Gastrocnemius medialis (tissue), 4 donors: ENCODE measurements around the gene PCDHGA10. TPM values are rescaled to one million over a fixed set of nuclear protein-coding genes. Genes with fewer than 3 reads are reported as not detected.
A peak's percentile ranks its signal among the peaks of the same experiment; 100 is the strongest.
"Not testable (repeated sequence)": the region's sequence is repeated elsewhere in the genome, so short reads cannot be mapped to it uniquely, and the experiment has no call there.

Source experiments
- ATAC-seq, 2 donors: fragments of 150-250 bp; one replicate each; pipeline ENCODE4 v1.9.1; 2016
- DNase-seq, 2 donors: peaks; one replicate each; pipeline ENCODE4 v3.0.0-alpha.2; 2019
- H3K27ac ChIP-seq, 4 donors: fragments of 200-600 bp; sonication (generic); 1 replicate in 1 of 4; 2 replicates in 3 of 4; pipeline ENCODE4 v1.5.1; 2016 to 2018; ENCODE audit warnings: mild to moderate bottlenecking in 2 of 4, moderate library complexity in 1 of 4
- H3K27me3 ChIP-seq, 3 donors: fragments of 200-600 bp; sonication (generic) in 2 of 3; 1 replicate in 1 of 3; 2 replicates in 2 of 3; pipeline versions ENCODE4 v1.5.1 to v1.6.0; 2016 to 2019; ENCODE audit warnings: mild to moderate bottlenecking in 1 of 3, moderate library complexity in 1 of 3
- H3K36me3 ChIP-seq, 2 donors: fragments of 200-600 bp; sonication (generic) in 1 of 2; one replicate each; pipeline ENCODE4 v1.5.1; 2017 to 2018
- H3K4me1 ChIP-seq, 2 donors: fragments of 200-600 bp; sonication (generic) in 1 of 2; one replicate each; pipeline ENCODE4 v1.5.1; 2016 to 2017; ENCODE audit warnings: mild to moderate bottlenecking in 2 of 2
- H3K4me3 ChIP-seq, 4 donors: fragments of 200-600 bp; sonication (generic) in 3 of 4; 1 replicate in 1 of 4; 2 replicates in 3 of 4; pipeline ENCODE4 v1.5.1; 2016 to 2019; ENCODE audit warnings: mild to moderate bottlenecking in 2 of 4
- H3K9me3 ChIP-seq, 3 donors: fragments of 200-600 bp; sonication (generic) in 2 of 3; 1 replicate in 1 of 3; 2 replicates in 2 of 3; pipeline ENCODE4 v1.5.1; 2016 to 2019
- POLR2A ChIP-seq, 2 donors: fragments of 450-650 bp; IDR thresholded peaks; one replicate each; pipeline ENCODE4 v1.6.1; 2017; ENCODE audit warnings: antibody characterized with exemption in 2 of 2, mild to moderate bottlenecking in 2 of 2, moderate library complexity in 2 of 2
- in situ Hi-C, 4 donors: fragments of 200-750 bp; cut with MboI; loops; one replicate each; pipeline versions ENCODE4 v1.15.0 to v1.8.0; 2017; ENCODE audit warnings: low sequenced_read_pairs in 4 of 4
- intact Hi-C: fragments of 100-400 bp; cut with DNase I; formaldehyde crosslinking; loops from one replicate; pipeline ENCODE4 v1.15.1; 2023; ENCODE audit warnings: low total_unique reads
- total RNA-seq, 4 donors: library from RNA; depleted of rRNA; stranded (reverse); fragments of >200 nt; gene quantifications; one replicate each; pipeline versions ENCODE4 v1.1.0 to v1.2.3, GENCODE V29; 2016
- TF ChIP-seq, protein P1 (sequence below), 5 experiments: fragments of 450-650 bp in 3 of 5; fragments of 200-600 bp in 2 of 5; sonication (generic) in 2 of 5; IDR thresholded peaks in 4 of 5; conservative IDR thresholded peaks in 1 of 5; 1 replicate in 4 of 5; 2 replicates in 1 of 5; pipeline ENCODE4 v1.5.1; 2016 to 2019; ENCODE audit warnings: antibody characterized with exemption in 5 of 5, mild to moderate bottlenecking in 3 of 5, moderate library complexity in 3 of 5

The PCDHGA10 gene
- total RNA-seq, 4 donors from 2014 or later, result 0.80 to 2.4 (median 1.2) TPM

DNA sequence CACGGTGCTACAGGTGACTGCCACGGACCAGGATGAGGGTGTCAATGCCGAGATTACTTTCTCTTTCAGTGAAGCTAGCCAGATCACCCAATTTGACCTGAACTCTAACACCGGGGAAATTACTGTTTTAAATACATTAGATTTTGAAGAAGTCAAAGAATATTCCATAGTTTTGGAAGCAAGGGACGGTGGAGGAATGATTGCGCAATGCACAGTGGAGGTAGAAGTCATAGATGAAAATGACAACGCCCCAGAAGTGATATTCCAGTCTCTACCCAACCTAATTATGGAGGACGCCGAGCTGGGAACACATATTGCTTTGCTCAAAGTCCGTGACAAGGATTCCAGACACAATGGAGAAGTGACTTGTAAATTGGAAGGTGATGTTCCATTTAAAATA lies 24.1 kb upstream of the PCDHGA10 start:
- H3K27ac ChIP-seq, result no peak overlapping the region
- peaks cover 0 to 5% (median 5%) of the 10 kb centered on the region in 3 donors for H3K9me3 ChIP-seq
- H3K4me3 ChIP-seq, result peak overlapping the region in 1 of 4 donors; percentile 20
- DNase-seq (no peak), ATAC-seq (no peak)
- peaks cover 0 to 11% (median 2%) of the 10 kb centered on the region in 3 donors for H3K27me3 ChIP-seq
- in situ Hi-C loops (no loop called here), intact Hi-C loops (no loop called here)
- TF ChIP-seq, protein P1, sequence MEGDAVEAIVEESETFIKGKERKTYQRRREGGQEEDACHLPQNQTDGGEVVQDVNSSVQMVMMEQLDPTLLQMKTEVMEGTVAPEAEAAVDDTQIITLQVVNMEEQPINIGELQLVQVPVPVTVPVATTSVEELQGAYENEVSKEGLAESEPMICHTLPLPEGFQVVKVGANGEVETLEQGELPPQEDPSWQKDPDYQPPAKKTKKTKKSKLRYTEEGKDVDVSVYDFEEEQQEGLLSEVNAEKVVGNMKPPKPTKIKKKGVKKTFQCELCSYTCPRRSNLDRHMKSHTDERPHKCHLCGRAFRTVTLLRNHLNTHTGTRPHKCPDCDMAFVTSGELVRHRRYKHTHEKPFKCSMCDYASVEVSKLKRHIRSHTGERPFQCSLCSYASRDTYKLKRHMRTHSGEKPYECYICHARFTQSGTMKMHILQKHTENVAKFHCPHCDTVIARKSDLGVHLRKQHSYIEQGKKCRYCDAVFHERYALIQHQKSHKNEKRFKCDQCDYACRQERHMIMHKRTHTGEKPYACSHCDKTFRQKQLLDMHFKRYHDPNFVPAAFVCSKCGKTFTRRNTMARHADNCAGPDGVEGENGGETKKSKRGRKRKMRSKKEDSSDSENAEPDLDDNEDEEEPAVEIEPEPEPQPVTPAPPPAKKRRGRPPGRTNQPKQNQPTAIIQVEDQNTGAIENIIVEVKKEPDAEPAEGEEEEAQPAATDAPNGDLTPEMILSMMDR (IDR thresholded peaks at IDR 0.05 in 4 of 5, conservative IDR thresholded peaks at IDR 0.05 in 1 of 5), result no peak
- no peak for TF ChIP-seq POLR2A (IDR thresholded peaks at IDR 0.05)
- peaks cover 4% of the 10 kb centered on the region in 2 donors for H3K4me1 ChIP-seq
- H3K36me3 ChIP-seq, result no peaks in the 10 kb centered on the region

DNA sequence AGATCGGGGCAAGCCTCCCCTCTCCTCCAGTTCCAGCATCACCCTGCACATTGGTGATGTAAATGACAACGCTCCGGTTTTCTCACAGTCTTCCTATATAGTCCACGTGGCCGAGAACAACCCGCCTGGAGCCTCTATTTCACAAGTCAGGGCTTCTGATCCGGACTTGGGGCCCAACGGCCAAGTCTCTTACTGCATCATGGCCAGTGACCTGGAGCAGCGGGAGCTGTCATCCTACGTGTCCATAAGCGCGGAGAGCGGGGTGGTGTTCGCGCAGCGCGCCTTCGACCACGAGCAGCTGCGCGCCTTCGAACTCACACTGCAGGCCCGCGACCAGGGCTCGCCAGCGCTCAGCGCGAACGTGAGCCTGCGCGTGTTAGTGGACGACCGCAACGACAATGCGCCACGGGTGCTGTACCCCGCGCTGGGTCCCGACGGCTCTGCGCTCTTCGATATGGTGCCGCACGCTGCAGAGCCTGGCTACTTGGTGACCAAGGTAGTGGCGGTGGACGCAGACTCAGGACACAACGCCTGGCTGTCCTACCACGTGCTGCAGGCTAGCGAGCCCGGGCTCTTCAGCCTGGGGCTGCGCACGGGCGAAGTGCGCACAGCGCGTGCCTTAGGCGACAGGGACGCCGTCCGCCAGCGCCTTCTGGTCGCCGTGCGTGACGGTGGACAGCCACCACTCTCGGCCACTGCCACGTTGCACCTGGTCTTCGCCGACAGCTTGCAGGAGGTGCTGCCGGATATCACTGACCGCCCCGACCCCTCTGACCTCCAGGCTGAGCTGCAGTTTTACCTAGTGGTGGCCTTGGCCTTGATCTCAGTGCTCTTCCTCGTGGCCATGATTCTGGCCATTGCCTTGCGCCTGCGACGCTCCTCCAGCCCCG lies 23.4 kb upstream of the PCDHGA10 start:
- TF ChIP-seq, protein P1 (IDR thresholded peaks at IDR 0.05 in 4 of 5, conservative IDR thresholded peaks at IDR 0.05 in 1 of 5), result no peak
- TF ChIP-seq POLR2A (IDR thresholded peaks at IDR 0.05), result no peak
- Histone ChIP-seq H3K27me3 (peaks cover 0 to 15% (median 2%) of the 10 kb centered on the region in 3 donors), H3K36me3 (no peaks in the 10 kb centered on the region), H3K9me3 (peaks cover 0 to 5% (median 5%) of the 10 kb centered on the region in 3 donors), H3K27ac (no peak overlapping the region), H3K4me1 (peaks cover 4% of the 10 kb centered on the region in 2 donors), H3K4me3 (no peak overlapping the region)
- in situ Hi-C loops (no loop called here), intact Hi-C loops (no loop called here)
- DNase-seq (no peak), ATAC-seq (no peak)

DNA sequence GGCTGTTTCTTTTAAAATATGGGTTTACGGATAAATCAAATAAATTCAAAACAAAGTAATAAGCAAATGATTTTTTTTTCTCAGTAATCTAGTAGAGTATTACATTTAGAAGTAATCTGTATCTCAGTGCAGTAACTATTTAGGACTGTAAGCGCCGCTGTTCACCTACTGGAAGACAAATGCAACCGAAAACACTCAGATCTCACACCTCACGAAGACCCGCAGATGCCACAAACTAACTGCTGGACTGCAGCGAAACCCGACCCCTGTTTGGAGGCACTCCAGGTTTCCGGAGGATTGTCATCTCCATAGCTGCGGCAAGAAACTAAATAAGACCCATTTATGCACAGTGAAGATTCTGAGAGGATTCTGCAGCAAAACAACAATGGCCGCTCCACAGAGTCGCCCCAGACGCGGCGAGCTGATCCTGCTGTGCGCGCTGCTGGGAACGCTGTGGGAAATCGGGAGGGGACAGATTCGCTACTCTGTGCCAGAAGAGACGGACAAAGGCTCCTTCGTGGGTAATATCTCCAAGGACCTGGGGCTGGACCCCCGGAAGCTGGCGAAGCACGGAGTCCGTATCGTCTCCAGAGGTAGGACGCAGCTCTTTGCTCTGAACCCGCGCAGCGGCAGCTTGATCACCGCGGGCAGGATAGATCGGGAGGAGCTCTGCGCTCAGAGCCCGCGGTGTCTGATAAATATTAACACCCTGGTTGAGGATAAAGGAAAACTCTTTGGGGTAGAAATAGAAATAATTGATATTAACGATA lies 20.2 kb upstream of the PCDHGA10 start, which contains the start of gene PCDHGA8:
TSS of gene PCDHGA8 (plus strand) at position 205 of the 770 bp plus-strand sequence. CDS start at position 386, 181 bp downstream.
- Histone ChIP-seq H3K36me3 (no peaks in the 10 kb centered on the region), H3K9me3 (peaks cover 0 to 5% (median 5%) of the 10 kb centered on the region in 3 donors), H3K4me1 (peaks cover 0 to 6% of the 10 kb centered on the region in 2 donors), H3K27me3 (peaks cover 0 to 21% (median 2%) of the 10 kb centered on the region in 3 donors), H3K27ac (no peak within 1 kb of the TSS), H3K4me3 (peak within 1 kb of the TSS; percentile 9 to 41 (median 12))
- in situ Hi-C loops (no loop called here), intact Hi-C loops (no loop called here)
- TF ChIP-seq POLR2A (IDR thresholded peaks at IDR 0.05), result no peak
- TF ChIP-seq, protein P1 (IDR thresholded peaks at IDR 0.05 in 4 of 5, conservative IDR thresholded peaks at IDR 0.05 in 1 of 5), result peak in 3 of 5 experiments; percentile 18 to 48 (median 20)
- ATAC-seq (peak in 1 of 2 donors; percentile 37), DNase-seq (no peak)

DNA sequence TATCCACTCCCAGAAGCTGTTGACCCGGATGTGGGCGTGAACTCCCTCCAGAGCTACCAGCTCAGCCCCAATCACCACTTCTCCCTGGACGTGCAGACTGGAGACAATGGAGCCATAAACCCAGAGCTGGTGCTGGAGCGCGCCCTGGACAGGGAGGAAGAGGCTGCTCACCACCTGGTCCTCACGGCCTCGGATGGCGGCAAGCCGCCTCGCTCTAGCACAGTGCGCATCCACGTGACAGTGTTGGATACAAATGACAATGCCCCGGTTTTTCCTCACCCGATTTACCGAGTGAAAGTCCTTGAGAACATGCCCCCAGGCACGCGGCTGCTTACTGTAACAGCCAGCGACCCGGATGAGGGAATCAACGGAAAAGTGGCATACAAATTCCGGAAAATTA lies 19.5 kb upstream of the PCDHGA10 start:
- intact Hi-C loops (no loop called here), in situ Hi-C loops (no loop called here)
- TF ChIP-seq POLR2A (IDR thresholded peaks at IDR 0.05), result no peak
- TF ChIP-seq, protein P1 (IDR thresholded peaks at IDR 0.05 in 4 of 5, conservative IDR thresholded peaks at IDR 0.05 in 1 of 5), result no peak
- H3K4me3 ChIP-seq, result peak overlapping the region in 1 of 4 donors; percentile 41
- H3K27me3 ChIP-seq, result peaks cover 0 to 21% (median 2%) of the 10 kb centered on the region in 3 donors
- peaks cover 0 to 6% of the 10 kb centered on the region in 2 donors for H3K4me1 ChIP-seq
- ATAC-seq (no peak), DNase-seq (no peak)
- no peak overlapping the region for H3K27ac ChIP-seq
- H3K36me3 ChIP-seq, result no peaks in the 10 kb centered on the region
- H3K9me3 ChIP-seq, result peaks cover 0 to 5% (median 5%) of the 10 kb centered on the region in 3 donors

DNA sequence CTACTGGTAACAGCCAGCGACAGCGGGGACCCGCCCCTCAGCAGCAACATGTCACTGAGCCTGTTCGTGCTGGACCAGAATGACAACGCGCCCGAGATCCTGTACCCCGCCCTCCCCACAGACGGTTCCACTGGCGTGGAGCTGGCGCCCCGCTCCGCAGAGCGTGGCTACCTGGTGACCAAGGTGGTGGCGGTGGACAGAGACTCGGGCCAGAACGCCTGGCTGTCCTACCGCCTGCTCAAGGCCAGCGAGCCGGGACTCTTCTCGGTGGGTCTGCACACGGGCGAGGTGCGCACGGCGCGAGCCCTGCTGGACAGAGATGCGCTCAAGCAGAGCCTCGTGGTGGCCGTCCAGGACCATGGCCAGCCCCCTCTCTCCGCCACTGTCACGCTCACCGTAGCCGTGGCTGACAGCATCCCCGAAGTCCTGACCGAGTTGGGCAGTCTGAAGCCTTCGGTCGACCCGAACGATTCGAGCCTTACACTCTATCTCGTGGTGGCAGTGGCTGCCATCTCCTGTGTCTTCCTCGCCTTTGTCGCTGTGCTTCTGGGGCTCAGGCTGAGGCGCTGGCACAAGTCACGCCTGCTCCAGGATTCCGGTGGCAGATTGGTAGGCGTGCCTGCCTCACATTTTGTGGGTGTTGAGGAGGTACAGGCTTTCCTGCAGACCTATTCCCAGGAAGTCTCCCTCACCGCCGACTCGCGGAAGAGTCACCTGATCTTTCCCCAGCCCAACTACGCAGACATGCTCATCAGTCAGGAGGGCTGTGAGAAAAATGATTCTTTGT lies 18.2 kb upstream of the PCDHGA10 start:
- H3K27ac ChIP-seq, intact Hi-C loops, ATAC-seq, DNase-seq, H3K4me3 ChIP-seq, in situ Hi-C loops, H3K36me3 ChIP-seq, H3K9me3 ChIP-seq: not testable (repeated sequence)
- H3K27me3 ChIP-seq, result peaks cover 0 to 21% (median 0%) of the 10 kb centered on the region in 3 donors
- H3K4me1 ChIP-seq, result peaks cover 6 to 16% of the 10 kb centered on the region in 2 donors
